SK-N-SH (cell line): ENCODE measurements around the gene NANOS1. TPM values are rescaled to one million over a fixed set of nuclear protein-coding genes. Genes with fewer than 3 reads are reported as not detected.
"Not testable (repeated sequence)": the region's sequence is repeated elsewhere in the genome, so short reads cannot be mapped to it uniquely, and the experiment has no call there.

ENCODE experiments used
- CTCF ChIA-PET: fragments of 300-600, 350-600 bp; formaldehyde crosslinking; extraction: SDS; loops from one replicate; lab custom pipeline; 2021; lab: Yijun Ruan, JAX
- POLR2A ChIA-PET: fragments of 350-600 bp; sonication (Branson Sonifier 250); formaldehyde crosslinking; extraction: SDS; loops from one replicate; lab custom pipeline; 2020; ENCODE audit warnings: antibody characterized with exemption, inconsistent platforms; lab: Yijun Ruan, JAX
- DNase-seq: peaks from one replicate; pipeline ENCODE4 v3.0.0; 2012
- H2AFZ ChIP-seq: fragments of 200-600 bp; sonication (generic); 2 replicates; pipeline ENCODE4 v1.8.1; 2016; ENCODE audit warnings: antibody characterized with exemption, mild to moderate bottlenecking, low read depth
- H3F3A ChIP-seq: fragments of 200-600 bp; sonication (generic); replicated peaks from 2 replicates; pipeline ENCODE3; 2016; ENCODE audit warnings: antibody characterized with exemption, mild to moderate bottlenecking; ENCODE audit not compliant: insufficient read depth
- H3K27ac ChIP-seq, 2 experiments: fragments of 200-500 bp in 1 of 2; fragments of 200-600 bp in 1 of 2; sonication (Bioruptor generic) in 1 of 2; sonication (generic), shearing (Covaris generic) in 1 of 2; 2 replicates each; pipeline versions ENCODE4 v1.5.1 to v1.6.1; 2014 to 2016; ENCODE audit warnings: low read depth in 2 of 2, inconsistent platforms in 1 of 2, low read length in 1 of 2, mild to moderate bottlenecking in 1 of 2, mixed read lengths in 1 of 2
- H3K27me3 ChIP-seq: fragments of 200-600 bp; sonication (generic), shearing (Covaris generic); 2 replicates; pipeline ENCODE4 v1.6.1; 2016; ENCODE audit warnings: mixed run types; ENCODE audit not compliant: insufficient read depth
- H3K36me3 ChIP-seq, 2 experiments: fragments of 200-500 bp in 1 of 2; fragments of 200-600 bp in 1 of 2; sonication (Bioruptor generic) in 1 of 2; sonication (generic) in 1 of 2; replicated peaks in 1 of 2; 2 replicates each; pipeline versions ENCODE3 to v1.5.1; 2014 to 2016; ENCODE audit warnings: low read length in 1 of 2, mild to moderate bottlenecking in 1 of 2; ENCODE audit not compliant: insufficient read depth in 2 of 2, control insufficient read depth in 1 of 2
- H3K4me1 ChIP-seq, 2 experiments: fragments of 200-500 bp in 1 of 2; fragments of 200-600 bp in 1 of 2; sonication (Bioruptor generic) in 1 of 2; sonication (generic), shearing (Covaris generic) in 1 of 2; 2 replicates each; pipeline versions ENCODE4 v1.5.1 to v1.6.1; 2014 to 2016; ENCODE audit warnings: low read depth in 1 of 2, low read length in 1 of 2, mixed run types in 1 of 2; ENCODE audit not compliant: insufficient read depth in 2 of 2, control insufficient read depth in 1 of 2
- H3K4me2 ChIP-seq: fragments of 200-600 bp; sonication (generic), shearing (Covaris generic); 2 replicates; pipeline ENCODE4 v1.6.1; 2017; ENCODE audit warnings: mixed run types
- H3K4me3 ChIP-seq, 2 experiments: fragments of 200-500 bp in 1 of 2; fragments of 200-600 bp in 1 of 2; sonication (Bioruptor generic) in 1 of 2; sonication (generic), shearing (Covaris generic) in 1 of 2; 2 replicates each; pipeline versions ENCODE4 v1.5.1 to v1.8.1; 2014 to 2016; ENCODE audit warnings: low read depth in 2 of 2, inconsistent platforms in 1 of 2, low read length in 1 of 2, mild to moderate bottlenecking in 1 of 2, mixed read lengths in 1 of 2, moderate library complexity in 1 of 2
- H3K79me2 ChIP-seq: fragments of 200-600 bp; sonication (generic); 2 replicates; pipeline ENCODE4 v1.8.1; 2017; ENCODE audit warnings: mild to moderate bottlenecking; ENCODE audit not compliant: insufficient read depth
- H3K9ac ChIP-seq: fragments of 200-600 bp; sonication (generic); 2 replicates; pipeline ENCODE4 v1.6.1; 2017; ENCODE audit warnings: mixed run types
- H3K9me2 ChIP-seq: fragments of 200-600 bp; sonication (generic); 2 replicates; pipeline ENCODE4 v1.6.1; 2017; ENCODE audit warnings: mixed run types
- H3K9me3 ChIP-seq: fragments of 200-600 bp; sonication (generic); 2 replicates; pipeline ENCODE4 v1.6.1; 2017; ENCODE audit warnings: mixed run types, mild to moderate bottlenecking, moderate library complexity
- H4K20me1 ChIP-seq: fragments of 200-600 bp; sonication (generic); 2 replicates; pipeline ENCODE4 v1.6.1; 2017; ENCODE audit warnings: mild to moderate bottlenecking, mixed run types; ENCODE audit not compliant: insufficient read depth
- CHD2 ChIP-seq: fragments of 150-350 bp; IDR thresholded peaks from 2 replicates; pipeline ENCODE4 v1.6.1; 2018; ENCODE audit warnings: low read length; ENCODE audit not compliant: partially characterized antibody
- CTCF ChIP-seq: fragments of 200-600 bp; sonication (generic); IDR thresholded peaks from 2 replicates; pipeline ENCODE4 v1.6.1; 2017; ENCODE audit warnings: antibody characterized with exemption, mild to moderate bottlenecking, moderate library complexity
- IRF3 ChIP-seq: fragments of 150-350 bp; IDR thresholded peaks from 2 replicates; pipeline ENCODE4 v1.6.1; 2016; ENCODE audit warnings: mild to moderate bottlenecking, low read depth, low read length
- JUND ChIP-seq: IDR thresholded peaks from 2 replicates; pipeline ENCODE4 v1.4.0; 2012
- NRF1 ChIP-seq: IDR thresholded peaks from 2 replicates; pipeline ENCODE4 v1.6.1; 2012; ENCODE audit warnings: low read depth, mild to moderate bottlenecking, low read length
- RCOR1 ChIP-seq: fragments of 150-350 bp; IDR thresholded peaks from 2 replicates; pipeline ENCODE4 v1.6.1; 2017; ENCODE audit warnings: antibody characterized with exemption, low read length
- RFX5 ChIP-seq: IDR thresholded peaks from 2 replicates; pipeline ENCODE4 v1.6.1; 2012; ENCODE audit warnings: mild to moderate bottlenecking, improper control_type of control experiment, low read length
- TEAD4 ChIP-seq: IDR thresholded peaks from 2 replicates; pipeline ENCODE4 v1.4.0; 2012; ENCODE audit warnings: mild to moderate bottlenecking, borderline replicate concordance; ENCODE audit not compliant: insufficient read depth
- USF2 ChIP-seq: fragments of 150-350 bp; IDR thresholded peaks from 2 replicates; pipeline ENCODE4 v1.6.1; 2017; ENCODE audit warnings: antibody characterized with exemption, low read length, low read depth, borderline replicate concordance
- WGBS: methylation state at CpG from one replicate; pipeline ENCODE4 v1.1.6; 2017; ENCODE audit warnings: low lambda C conversion rate; 5-methylcytosine and 5-hydroxymethylcytosine counted together
- polyA plus RNA-seq, 3 experiments: library from polyadenylated mRNA; depleted of rRNA; stranded (reverse); fragments of >200 nt; gene quantifications; 2 replicates each; pipeline ENCODE4 v1.2.3, GENCODE V29; 2012

Gene NANOS1
- polyA plus RNA-seq, 1 of the 3 experiments (the other 2 are of a cell fraction): 0.81 TPM

GRCh38 chr10:119026301-119027110, 3.0 kb upstream of the NANOS1 start (continued):
- no peak for TF ChIP-seq USF2

- ChIA-PET POLR2A (interaction anchor here (0.6 to 1.2 kb wide), 4 partner anchors 22 to 193 kb away, joined by 3 to 5 read pairs (median 3); no protein-coding TSS in a partner anchor), CTCF (interaction anchor here (1.6 to 1.9 kb wide), 2 partner anchors 18 to 210 kb away, joined by 3 to 7 read pairs; no protein-coding TSS in a partner anchor)
- not testable (repeated sequence) for H3K27ac ChIP-seq, DNase-seq, H3K4me3 ChIP-seq, H3K9ac ChIP-seq, H3K27me3 ChIP-seq, H3K79me2 ChIP-seq, H3K9me3 ChIP-seq, H3K4me2 ChIP-seq, H3K9me2 ChIP-seq, H2AFZ ChIP-seq
- 96% methylated on average over 10 of the region's 10 CpGs for WGBS
- Histone ChIP-seq H3K36me3 (peaks cover 12 to 14% of the 10 kb centered on the region in 2 experiments), H3K4me1 (peaks cover 19 to 42% of the 10 kb centered on the region in 2 experiments), H4K20me1 (peaks cover 33% of the 10 kb centered on the region), H3F3A (peaks cover 38% of the 10 kb centered on the region)
These were observed 1.0 kb upstream of the NANOS1 start for GRCh38 chr10:119028445-119028899.

- Histone ChIP-seq H3K4me2 (no peak overlapping the region; the same call in 1 of the 2 replicates), H3K9ac (no peak overlapping the region), H3K9me2 (no peaks in the 10 kb centered on the region), H2AFZ (no peak overlapping the region), H3K4me1 (peaks cover 16 to 36% of the 10 kb centered on the region in 2 experiments), H3K79me2 (no peaks in the 10 kb centered on the region; the same call in 1 of the 2 replicates), H3K36me3 (peaks cover 18% of the 10 kb centered on the region in 2 experiments), H3F3A (peaks cover 42% of the 10 kb centered on the region), H3K27me3 (no peaks in the 10 kb centered on the region), H3K9me3 (no peaks in the 10 kb centered on the region), H4K20me1 (peaks cover 38% of the 10 kb centered on the region), H3K27ac (peak overlapping the region in 1 of 2 experiments; percentile 60; a peak in 2 of 4 replicates), H3K4me3 (peak overlapping the region in 1 of 2 experiments; percentile 55; a peak in 3 of 4 replicates)
- peak; percentile 97 for DNase-seq
- CTCF ChIA-PET: interaction anchor here (1.2 to 2.4 kb wide), 4 partner anchors 19 to 228 kb away, joined by 3 to 9 read pairs (median 5); no protein-coding TSS in a partner anchor
- TF ChIP-seq IRF3 (peak; percentile 56; the same call in 1 of the 2 replicates), TEAD4 (no peak), JUND (no peak), NRF1 (peak; percentile 25; the same call in 1 of the 2 replicates), RCOR1 (no peak), RFX5 (peak; percentile 48; the same call in 1 of the 2 replicates), CHD2 (peak; percentile 32), CTCF (no peak)
- WGBS: 86% methylated on average over 16 of the region's 68 CpGs
- POLR2A ChIA-PET: interaction anchor here (0.6 to 1.7 kb wide), 6 partner anchors 22 to 274 kb away, joined by 3 to 9 read pairs (median 3); partner anchors contain the start of gene CACUL1
These were observed 458 bp upstream of the NANOS1 start for GRCh38 chr10:119028900-119029612.
